ENCODE data around the gene ZMYND8. TPM values are rescaled to one million over a fixed set of nuclear protein-coding genes. Genes with fewer than 3 reads are reported as not detected.

ZMYND8 gene
- total RNA-seq, 1 donor from 2014 or later, result 19.2 TPM

- H3K36me3 ChIP-seq (ENCODE audit: control insufficient read depth, insufficient read depth, low read length), result no peaks in the 10 kb centered on the region
- DNase-seq (ENCODE audit: low read depth), result no peak
- no peaks in the 10 kb centered on the region for H3K27me3 ChIP-seq (ENCODE audit: control insufficient read depth, insufficient read depth, low read length)
- no peak for TF ChIP-seq CTCF (IDR thresholded peaks at IDR 0.05; ENCODE audit: insufficient read depth, low read length, poor library complexity, severe bottlenecking)
- peak overlapping the region; percentile 4 for H3K4me3 ChIP-seq (ENCODE audit: low read depth, low read length)
Observed at GRCh38 chr20:47351643-47352331, 4.7 kb downstream of the ZMYND8 start.

GRCh38 chr20:47350691-47351545 lies 5.6 kb downstream of the ZMYND8 start:
- no peak for TF ChIP-seq CTCF (IDR thresholded peaks at IDR 0.05; ENCODE audit: insufficient read depth, low read length, poor library complexity, severe bottlenecking)
- no peak for DNase-seq (ENCODE audit: low read depth)
- Histone ChIP-seq H3K4me3 (ENCODE audit: low read depth, low read length) (no peak overlapping the region), H3K27me3 (ENCODE audit: control insufficient read depth, insufficient read depth, low read length) (no peaks in the 10 kb centered on the region), H3K36me3 (ENCODE audit: control insufficient read depth, insufficient read depth, low read length) (no peaks in the 10 kb centered on the region)

- H3K27me3 ChIP-seq (ENCODE audit: control insufficient read depth, insufficient read depth, low read length), result no peaks in the 10 kb centered on the region
- H3K4me3 ChIP-seq (ENCODE audit: low read depth, low read length), result no peak overlapping the region
- DNase-seq (ENCODE audit: low read depth), result no peak
- no peaks in the 10 kb centered on the region for H3K36me3 ChIP-seq (ENCODE audit: control insufficient read depth, insufficient read depth, low read length)
- TF ChIP-seq CTCF (IDR thresholded peaks at IDR 0.05; ENCODE audit: insufficient read depth, low read length, poor library complexity, severe bottlenecking), result no peak
Observed at GRCh38 chr20:47350181-47350550, 6.3 kb downstream of the ZMYND8 start.

GRCh38 chr20:47349365-47350180 lies 6.9 kb downstream of the ZMYND8 start:
- no peak for TF ChIP-seq CTCF (IDR thresholded peaks at IDR 0.05; ENCODE audit: insufficient read depth, low read length, poor library complexity, severe bottlenecking)
- no peaks in the 10 kb centered on the region for H3K27me3 ChIP-seq (ENCODE audit: control insufficient read depth, insufficient read depth, low read length)
- no peaks in the 10 kb centered on the region for H3K36me3 ChIP-seq (ENCODE audit: control insufficient read depth, insufficient read depth, low read length)
- no peak for DNase-seq (ENCODE audit: low read depth)
- H3K4me3 ChIP-seq (ENCODE audit: low read depth, low read length), result no peak overlapping the region

GRCh38 chr20:47348539-47349142 lies 7.9 kb downstream of the ZMYND8 start:
- no peak for DNase-seq (ENCODE audit: low read depth)
- no peak for TF ChIP-seq CTCF (IDR thresholded peaks at IDR 0.05; ENCODE audit: insufficient read depth, low read length, poor library complexity, severe bottlenecking)
- no peaks in the 10 kb centered on the region for H3K27me3 ChIP-seq (ENCODE audit: control insufficient read depth, insufficient read depth, low read length)
- no peaks in the 10 kb centered on the region for H3K36me3 ChIP-seq (ENCODE audit: control insufficient read depth, insufficient read depth, low read length)
- no peak overlapping the region for H3K4me3 ChIP-seq (ENCODE audit: low read depth, low read length)

Data from kidney epithelial cell (primary cell).